ENCODE data around the gene BANK1. TPM values are rescaled to one million over a fixed set of nuclear protein-coding genes. Genes with fewer than 3 reads are reported as not detected.
A peak's percentile ranks its signal among the peaks of the same experiment; 100 is the strongest.

The BANK1 gene
- polyA plus RNA-seq, 1 of the 3 experiments (the other 2 are of a cell fraction) = not detected

- Histone ChIP-seq H3K9me3 (no peaks in the 10 kb centered on the region), H3K4me2 (no peak overlapping the region), H3K9ac (no peak overlapping the region), H3K36me3 (replicated peaks in 1 of 2; ENCODE audit: control insufficient read depth in 1 of 2, insufficient read depth in 2 of 2, low read length in 1 of 2) (no peaks in the 10 kb centered on the region), H3K4me3 (ENCODE audit: low read depth in 2 of 2, low read length in 1 of 2) (no peak overlapping the region), H3K9me2 (no peaks in the 10 kb centered on the region), H3K27ac (ENCODE audit: low read depth in 2 of 2, low read length in 1 of 2) (no peak overlapping the region), H3K27me3 (ENCODE audit: insufficient read depth) (no peaks in the 10 kb centered on the region), H2AFZ (ENCODE audit: low read depth) (no peak overlapping the region), H4K20me1 (ENCODE audit: insufficient read depth) (no peaks in the 10 kb centered on the region), H3K79me2 (ENCODE audit: insufficient read depth) (no peaks in the 10 kb centered on the region), H3K4me1 (ENCODE audit: control insufficient read depth in 1 of 2, insufficient read depth in 2 of 2, low read depth in 1 of 2, low read length in 1 of 2) (no peaks in the 10 kb centered on the region; a peak in 2 of 4 replicates), H3F3A (replicated peaks; ENCODE audit: insufficient read depth) (no peaks in the 10 kb centered on the region)
- no peak for DNase-seq
- ChIA-PET POLR2A (no interaction called here), CTCF (interaction anchor here (1.4 kb wide), 1 partner anchor 18 kb away, joined by 3 read pairs; no protein-coding TSS in a partner anchor)
- 78% methylated on average over 1 of the region's 1 CpG for WGBS (ENCODE audit: low lambda C conversion rate)
- TF ChIP-seq GATA2 (CRISPR knock-in tag; IDR thresholded peaks at IDR 0.05) (peak; percentile 52; the same call in 1 of the 2 replicates), NRF1 (IDR thresholded peaks at IDR 0.05; ENCODE audit: low read depth, low read length) (no peak)
These were observed 141.1 kb downstream of the BANK1 start for GRCh38 chr4:101931619-101932018.

GRCh38 chr4:101933855-101934254 is 143.3 kb downstream of the BANK1 start:
- ChIA-PET POLR2A (no interaction called here), CTCF (interaction anchor here (1.2 to 1.6 kb wide), 3 partner anchors 11 to 366 kb away, joined by 3 to 4 read pairs (median 4); no protein-coding TSS in a partner anchor)
- Histone ChIP-seq H3K27me3 (ENCODE audit: insufficient read depth) (no peaks in the 10 kb centered on the region), H3K27ac (ENCODE audit: low read depth in 2 of 2, low read length in 1 of 2) (peak overlapping the region in 1 of 2 experiments; percentile 43; a peak in 2 of 4 replicates), H3F3A (replicated peaks; ENCODE audit: insufficient read depth) (no peaks in the 10 kb centered on the region), H3K4me2 (no peak overlapping the region), H3K9me3 (no peaks in the 10 kb centered on the region), H2AFZ (ENCODE audit: low read depth) (no peak overlapping the region), H4K20me1 (ENCODE audit: insufficient read depth) (no peaks in the 10 kb centered on the region), H3K4me3 (ENCODE audit: low read depth in 2 of 2, low read length in 1 of 2) (no peak overlapping the region), H3K79me2 (ENCODE audit: insufficient read depth) (no peaks in the 10 kb centered on the region), H3K9ac (no peak overlapping the region), H3K9me2 (no peaks in the 10 kb centered on the region), H3K4me1 (ENCODE audit: control insufficient read depth in 1 of 2, insufficient read depth in 2 of 2, low read depth in 1 of 2, low read length in 1 of 2) (no peaks in the 10 kb centered on the region; a peak in 2 of 4 replicates), H3K36me3 (replicated peaks in 1 of 2; ENCODE audit: control insufficient read depth in 1 of 2, insufficient read depth in 2 of 2, low read length in 1 of 2) (no peaks in the 10 kb centered on the region)
- 52% methylated on average over 3 of the region's 3 CpGs for WGBS (ENCODE audit: low lambda C conversion rate)
- DNase-seq = peak; percentile 23
- TF ChIP-seq EP300 (IDR thresholded peaks at IDR 0.05; ENCODE audit: borderline replicate concordance in 1 of 2, low read depth in 1 of 2, low read length in 1 of 2) (peak in 1 of 2 experiments; percentile 82; a peak in 2 of 4 replicates), YY1 (IDR thresholded peaks at IDR 0.05; ENCODE audit: low read depth) (no peak), TAF1 (IDR thresholded peaks at IDR 0.05; ENCODE audit: borderline replicate concordance, low read depth, low read length) (no peak), FOXJ3 (CRISPR knock-in tag; IDR thresholded peaks at IDR 0.05) (peak; percentile 88), TEAD4 (IDR thresholded peaks at IDR 0.05; ENCODE audit: borderline replicate concordance, insufficient read depth) (no peak), PBX3 (IDR thresholded peaks at IDR 0.05) (no peak), GATA2 (CRISPR knock-in tag; IDR thresholded peaks at IDR 0.05) (peak; percentile 98), RCOR1 (IDR thresholded peaks at IDR 0.05; ENCODE audit: low read length) (peak; percentile 90; the same call in 1 of the 2 replicates)

- Histone ChIP-seq H2AFZ (ENCODE audit: low read depth) (no peak overlapping the region), H3K9me2 (no peaks in the 10 kb centered on the region), H3K9ac (no peak overlapping the region), H3K4me2 (no peak overlapping the region), H3K9me3 (no peaks in the 10 kb centered on the region), H3K79me2 (ENCODE audit: insufficient read depth) (no peaks in the 10 kb centered on the region), H3K36me3 (replicated peaks in 1 of 2; ENCODE audit: control insufficient read depth in 1 of 2, insufficient read depth in 2 of 2, low read length in 1 of 2) (no peaks in the 10 kb centered on the region), H3K4me3 (ENCODE audit: low read depth in 2 of 2, low read length in 1 of 2) (no peak overlapping the region), H3F3A (replicated peaks; ENCODE audit: insufficient read depth) (no peaks in the 10 kb centered on the region), H4K20me1 (ENCODE audit: insufficient read depth) (no peaks in the 10 kb centered on the region), H3K27ac (ENCODE audit: low read depth in 2 of 2, low read length in 1 of 2) (no peak overlapping the region), H3K4me1 (ENCODE audit: control insufficient read depth in 1 of 2, insufficient read depth in 2 of 2, low read depth in 1 of 2, low read length in 1 of 2) (no peaks in the 10 kb centered on the region; a peak in 2 of 4 replicates), H3K27me3 (ENCODE audit: insufficient read depth) (no peaks in the 10 kb centered on the region)
- DNase-seq = no peak
- POLR2A ChIA-PET = no interaction called here
- WGBS (ENCODE audit: low lambda C conversion rate) = 79% methylated on average over 2 of the region's 2 CpGs
- CTCF ChIA-PET = interaction anchor here (0.6 kb wide), 1 partner anchor 105 kb away, joined by 4 read pairs; no protein-coding TSS in a partner anchor
- no peak for TF ChIP-seq TEAD4 (IDR thresholded peaks at IDR 0.05; ENCODE audit: borderline replicate concordance, insufficient read depth)
- TF ChIP-seq JUND (IDR thresholded peaks at IDR 0.05) = no peak
- TF ChIP-seq SIN3A (IDR thresholded peaks at IDR 0.05; ENCODE audit: borderline replicate concordance, low read depth, low read length) = no peak
- TF ChIP-seq USF1 (IDR thresholded peaks at IDR 0.05; ENCODE audit: borderline replicate concordance, low read depth) = no peak
- TF ChIP-seq YY1 (IDR thresholded peaks at IDR 0.05; ENCODE audit: low read depth) = no peak
- TF ChIP-seq IRF3 (IDR thresholded peaks at IDR 0.05; ENCODE audit: low read depth, low read length) = no peak
- TF ChIP-seq MEF2A (IDR thresholded peaks at IDR 0.05; ENCODE audit: borderline replicate concordance, low read depth) = no peak
- TF ChIP-seq TCF12 (IDR thresholded peaks at IDR 0.05) = no peak
- TF ChIP-seq USF2 (IDR thresholded peaks at IDR 0.05; ENCODE audit: borderline replicate concordance, low read depth, low read length) = no peak
- no peak for TF ChIP-seq MXI1 (IDR thresholded peaks at IDR 0.05; ENCODE audit: low read depth, low read length)
- TF ChIP-seq PBX3 (IDR thresholded peaks at IDR 0.05) = no peak
These were observed 148.3 kb downstream of the BANK1 start for GRCh38 chr4:101938836-101939235.
